BE2C (cell line): ENCODE measurements around the gene ATAD1.
A peak's percentile ranks its signal among the peaks of the same experiment; 100 is the strongest.

ENCODE experiments used
- DNase-seq: peaks from one replicate; pipeline ENCODE4 v3.0.0-alpha.2; 2020
- H3K27me3 ChIP-seq: fragments of 250-450 bp; sonication (Bioruptor Pico); 2 replicates; pipeline ENCODE4 v1.5.1; 2020; ENCODE audit warnings: mild to moderate bottlenecking
- H3K36me3 ChIP-seq: fragments of 250-450 bp; sonication (Bioruptor Pico); 2 replicates; pipeline ENCODE4 v1.5.1; 2020; ENCODE audit warnings: mild to moderate bottlenecking
- H3K4me1 ChIP-seq: fragments of 250-450 bp; sonication (Bioruptor Pico); 2 replicates; pipeline ENCODE4 v1.5.1; 2020
- H3K4me3 ChIP-seq: 2 replicates; pipeline ENCODE4 v1.5.1; 2011; ENCODE audit warnings: low read depth, low read length
- H3K9me3 ChIP-seq: fragments of 250-450 bp; sonication (Bioruptor Pico); 2 replicates; pipeline ENCODE4 v1.5.1; 2020
- TF ChIP-seq, protein P1 (sequence below): IDR thresholded peaks from 2 replicates; pipeline ENCODE4 v1.5.1; 2012; ENCODE audit warnings: mild to moderate bottlenecking, low read depth, low read length

Gene ATAD1

DNA sequence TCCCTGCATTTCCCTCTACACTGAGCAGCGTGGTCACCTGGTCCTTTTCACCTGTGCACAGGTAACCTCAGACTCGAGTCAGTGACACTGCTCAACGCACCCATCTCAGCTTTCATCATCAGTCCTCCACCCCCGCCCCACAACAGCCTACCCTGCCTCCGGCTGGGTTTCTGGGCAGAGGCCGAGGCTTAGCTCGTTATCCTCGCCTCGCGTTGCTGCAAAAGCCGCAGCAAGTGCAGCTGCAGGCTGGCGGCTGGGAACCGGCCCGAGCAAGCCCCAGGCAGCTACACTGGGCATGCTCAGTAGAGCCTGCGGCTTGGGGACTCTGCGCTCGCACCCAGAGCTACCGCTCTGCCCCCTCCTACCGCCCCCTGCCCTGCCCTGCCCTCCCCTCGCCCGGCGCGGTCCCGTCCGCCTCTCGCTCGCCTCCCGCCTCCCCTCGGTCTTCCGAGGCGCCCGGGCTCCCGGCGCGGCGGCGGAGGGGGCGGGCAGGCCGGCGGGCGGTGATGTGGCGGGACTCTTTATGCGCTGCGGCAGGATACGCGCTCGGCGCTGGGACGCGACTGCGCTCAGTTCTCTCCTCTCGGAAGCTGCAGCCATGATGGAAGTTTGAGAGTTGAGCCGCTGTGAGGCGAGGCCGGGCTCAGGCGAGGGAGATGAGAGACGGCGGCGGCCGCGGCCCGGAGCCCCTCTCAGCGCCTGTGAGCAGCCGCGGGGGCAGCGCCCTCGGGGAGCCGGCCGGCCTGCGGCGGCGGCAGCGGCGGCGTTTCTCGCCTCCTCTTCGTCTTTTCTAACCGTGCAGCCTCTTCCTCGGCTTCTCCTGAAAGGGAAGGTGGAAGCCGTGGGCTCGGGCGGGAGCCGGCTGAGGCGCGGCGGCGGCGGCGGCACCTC, 45.3 kb upstream of the ATAD1 start, which contains the start of the genes KLLN and PTEN:
Gene KLLN, minus strand, starts transcription at position 481 of the 891 bp plus-strand sequence. CDS start 1,046 bp downstream, outside the sequence.
Gene PTEN, plus strand, starts transcription at position 573 of the 891 bp plus-strand sequence. CDS start 845 bp downstream, outside the sequence.
- H3K36me3 ChIP-seq: peaks cover 3% of the 10 kb centered on the region
- peak within 1 kb of the TSS; percentile 99 for H3K4me3 ChIP-seq
- peaks cover 6% of the 10 kb centered on the region; the same call in 1 of the 2 replicates for H3K4me1 ChIP-seq
- H3K9me3 ChIP-seq: no peaks in the 10 kb centered on the region
- TF ChIP-seq, protein P1, sequence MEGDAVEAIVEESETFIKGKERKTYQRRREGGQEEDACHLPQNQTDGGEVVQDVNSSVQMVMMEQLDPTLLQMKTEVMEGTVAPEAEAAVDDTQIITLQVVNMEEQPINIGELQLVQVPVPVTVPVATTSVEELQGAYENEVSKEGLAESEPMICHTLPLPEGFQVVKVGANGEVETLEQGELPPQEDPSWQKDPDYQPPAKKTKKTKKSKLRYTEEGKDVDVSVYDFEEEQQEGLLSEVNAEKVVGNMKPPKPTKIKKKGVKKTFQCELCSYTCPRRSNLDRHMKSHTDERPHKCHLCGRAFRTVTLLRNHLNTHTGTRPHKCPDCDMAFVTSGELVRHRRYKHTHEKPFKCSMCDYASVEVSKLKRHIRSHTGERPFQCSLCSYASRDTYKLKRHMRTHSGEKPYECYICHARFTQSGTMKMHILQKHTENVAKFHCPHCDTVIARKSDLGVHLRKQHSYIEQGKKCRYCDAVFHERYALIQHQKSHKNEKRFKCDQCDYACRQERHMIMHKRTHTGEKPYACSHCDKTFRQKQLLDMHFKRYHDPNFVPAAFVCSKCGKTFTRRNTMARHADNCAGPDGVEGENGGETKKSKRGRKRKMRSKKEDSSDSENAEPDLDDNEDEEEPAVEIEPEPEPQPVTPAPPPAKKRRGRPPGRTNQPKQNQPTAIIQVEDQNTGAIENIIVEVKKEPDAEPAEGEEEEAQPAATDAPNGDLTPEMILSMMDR: no peak
- no peaks in the 10 kb centered on the region for H3K27me3 ChIP-seq
- peak; percentile 93 for DNase-seq

DNA sequence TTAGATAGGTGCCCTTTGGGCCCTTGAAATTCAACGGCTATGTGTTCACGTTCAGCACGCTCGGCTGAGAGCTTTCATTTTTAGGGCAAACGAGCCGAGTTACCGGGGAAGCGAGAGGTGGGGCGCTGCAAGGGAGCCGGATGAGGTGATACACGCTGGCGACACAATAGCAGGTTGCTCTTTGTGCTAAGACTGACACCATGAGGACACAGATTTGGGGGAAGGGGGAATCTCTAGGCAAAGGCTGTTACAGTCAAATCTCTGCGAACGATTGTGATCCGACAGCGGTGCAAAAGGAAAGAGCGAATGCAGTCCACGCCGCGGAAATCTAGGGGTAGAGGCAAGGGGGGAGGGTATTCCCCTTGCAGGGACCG, 44.6 kb upstream of the ATAD1 start:
- DNase-seq: no peak

DNA sequence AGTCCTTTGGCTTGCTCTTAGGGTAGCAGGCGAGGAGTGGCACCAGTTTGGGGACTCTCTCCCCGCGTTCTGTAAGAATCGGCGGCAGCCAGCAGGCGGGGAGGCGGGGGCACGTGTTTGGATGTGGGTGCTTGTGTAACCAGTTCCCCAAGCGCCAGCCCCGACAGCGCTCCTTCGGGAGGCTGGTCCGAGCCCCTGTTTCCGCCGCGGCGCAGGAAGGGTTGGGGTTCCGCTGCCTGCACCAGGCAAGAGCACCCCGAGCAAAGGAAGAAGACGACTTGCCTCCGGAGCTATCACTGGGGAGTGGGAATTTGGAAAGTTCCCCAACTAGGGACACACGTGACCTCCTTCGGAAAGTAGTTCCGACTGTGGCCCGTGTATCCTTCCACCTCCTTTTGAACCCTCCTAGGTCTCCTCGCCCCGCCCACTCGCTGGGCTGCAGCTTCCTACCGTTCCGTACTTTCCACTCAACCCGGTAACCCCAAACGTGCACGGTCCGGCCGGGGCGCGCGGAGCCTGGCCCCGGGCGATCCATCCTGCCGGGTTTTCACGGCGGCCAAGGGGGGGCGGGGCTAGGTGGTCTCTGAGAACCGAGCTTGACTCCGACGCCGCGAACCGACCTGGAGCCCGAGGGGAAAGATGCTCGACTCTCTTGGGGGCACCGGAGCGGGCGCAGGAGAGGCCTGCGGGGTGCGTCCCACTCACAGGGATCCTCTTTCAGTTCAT, 44.1 kb upstream of the ATAD1 start:
- H3K27me3 ChIP-seq: no peaks in the 10 kb centered on the region
- DNase-seq: peak; percentile 80
- peaks cover 3% of the 10 kb centered on the region for H3K36me3 ChIP-seq
- H3K4me3 ChIP-seq: peak overlapping the region; percentile 99
- peaks cover 6% of the 10 kb centered on the region; the same call in 1 of the 2 replicates for H3K4me1 ChIP-seq
- no peaks in the 10 kb centered on the region for H3K9me3 ChIP-seq
- TF ChIP-seq, protein P1: no peak

More for the DNA sequence above, 44.6 kb upstream of the ATAD1 start:
- Histone ChIP-seq H3K4me3 (peak overlapping the region; percentile 99), H3K4me1 (peaks cover 6% of the 10 kb centered on the region; the same call in 1 of the 2 replicates), H3K36me3 (peaks cover 3% of the 10 kb centered on the region), H3K27me3 (no peaks in the 10 kb centered on the region), H3K9me3 (no peaks in the 10 kb centered on the region)
- TF ChIP-seq, protein P1: no peak

DNA sequence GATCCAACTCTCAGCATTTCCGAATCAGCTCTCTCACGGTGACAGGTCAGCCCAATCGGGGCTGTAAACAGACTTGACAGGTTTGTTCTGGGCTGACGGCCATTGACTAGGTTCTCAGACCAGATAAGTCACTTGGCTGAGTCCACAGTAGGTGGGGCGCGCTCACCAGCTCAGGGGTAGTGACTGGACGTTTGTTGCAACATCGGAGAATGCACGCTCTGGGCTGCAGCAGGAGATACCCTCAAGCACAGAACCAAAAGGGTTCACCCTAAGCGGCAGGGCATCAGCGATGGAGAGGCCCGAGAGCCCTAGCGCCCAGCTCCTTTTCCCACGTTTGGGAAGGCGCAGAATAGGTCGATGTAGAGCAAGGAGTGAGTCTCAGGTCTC, 43.5 kb upstream of the ATAD1 start:
- TF ChIP-seq, protein P1: no peak
- no peak overlapping the region for H3K4me3 ChIP-seq

DNA sequence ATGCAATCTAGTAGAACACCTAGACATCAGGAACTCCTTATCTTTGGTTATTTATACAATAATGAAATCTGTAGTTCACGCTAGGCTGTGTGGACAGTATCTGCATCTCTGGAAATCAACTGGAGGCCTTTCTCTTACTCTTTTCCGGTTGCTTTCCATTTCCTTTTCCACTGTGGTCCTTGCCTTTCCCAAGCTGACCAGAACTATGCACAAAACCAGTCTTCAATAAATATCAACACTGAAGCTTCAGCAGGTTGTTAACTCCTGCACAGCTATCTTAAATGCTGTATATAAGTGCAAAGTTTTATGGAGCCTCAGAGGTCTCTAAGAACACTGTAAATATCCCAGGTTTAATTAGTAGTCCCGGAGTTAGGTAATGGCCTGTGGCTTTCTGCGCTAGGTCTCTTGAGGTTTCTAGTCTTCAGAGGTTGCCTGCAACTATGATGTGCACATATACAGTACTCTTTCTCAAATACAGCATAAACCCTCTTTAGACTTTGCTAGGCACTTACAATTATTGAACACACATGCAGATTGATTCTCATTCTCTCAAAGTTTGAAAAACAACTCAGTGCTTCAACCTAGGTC, 42.9 kb upstream of the ATAD1 start:
- TF ChIP-seq, protein P1: no peak
- Histone ChIP-seq H3K9me3 (no peaks in the 10 kb centered on the region), H3K36me3 (peaks cover 3% of the 10 kb centered on the region; the same call in 1 of the 2 replicates), H3K4me3 (0 out of 2 replicates have a peak overlapping the region, but pooled peaks have one; percentile 7), H3K4me1 (peaks cover 6% of the 10 kb centered on the region; the same call in 1 of the 2 replicates), H3K27me3 (no peaks in the 10 kb centered on the region)
- DNase-seq: no peak

More for the DNA sequence above, 43.5 kb upstream of the ATAD1 start:
- peaks cover 3% of the 10 kb centered on the region for H3K36me3 ChIP-seq
- H3K4me1 ChIP-seq: peaks cover 6% of the 10 kb centered on the region; the same call in 1 of the 2 replicates
- DNase-seq: no peak
- no peaks in the 10 kb centered on the region for H3K9me3 ChIP-seq
- no peaks in the 10 kb centered on the region for H3K27me3 ChIP-seq
